Thyroid gland (tissue), 4 donors: ENCODE data around the gene CDH22. TPM values are rescaled to one million over a fixed set of nuclear protein-coding genes. Genes with fewer than 3 reads are reported as not detected.

ENCODE experiments used
- DNase-seq, 2 donors: peaks; one replicate each; pipeline ENCODE4 v3.0.0-alpha.2; 2019
- H3K27ac ChIP-seq, 3 donors: fragments of 200-600 bp; sonication (generic); 1 replicate in 2 of 3; 2 replicates in 1 of 3; pipeline ENCODE4 v1.5.1; 2016 to 2019; ENCODE audit warnings: mild to moderate bottlenecking in 1 of 3, moderate library complexity in 1 of 3
- H3K27me3 ChIP-seq: fragments of 200-600 bp; sonication (generic); one replicate; pipeline ENCODE4 v1.5.1; 2019
- H3K36me3 ChIP-seq, 2 donors: fragments of 200-600 bp; sonication (generic); one replicate each; pipeline ENCODE4 v1.5.1; 2016 to 2019
- H3K4me1 ChIP-seq, 2 donors: fragments of 200-600 bp; sonication (generic); one replicate each; pipeline ENCODE4 v1.5.1; 2017 to 2019
- H3K4me3 ChIP-seq, 3 donors: fragments of 200-600 bp; sonication (generic); replicated peaks in 1 of 3; 1 replicate in 2 of 3; 2 replicates in 1 of 3; pipeline ENCODE4 v1.5.1; 2016; ENCODE audit warnings: mild to moderate bottlenecking in 1 of 3
- H3K9me3 ChIP-seq: fragments of 200-600 bp; sonication (generic); one replicate; pipeline ENCODE4 v1.5.1; 2017
- CTCF ChIP-seq, 6 experiments: fragments of 200-600 bp in 3 of 6; fragments of 450-650 bp in 3 of 6; sonication (generic) in 3 of 6; IDR thresholded peaks; one replicate each; pipeline ENCODE4 v1.5.1; 2016 to 2019; ENCODE audit warnings: antibody characterized with exemption in 6 of 6, mild to moderate bottlenecking in 2 of 6, inconsistent platforms in 1 of 6, moderate library complexity in 1 of 6
- POLR2A ChIP-seq, 2 donors: fragments of 450-650 bp; IDR thresholded peaks; one replicate each; pipeline ENCODE4 v1.6.1; 2017; ENCODE audit warnings: antibody characterized with exemption in 2 of 2, mild to moderate bottlenecking in 2 of 2, moderate library complexity in 1 of 2
- WGBS, 2 donors: methylation state at CpG; one replicate each; pipeline ENCODE4 v1.1.5; 2017; 5-methylcytosine and 5-hydroxymethylcytosine counted together
- intact Hi-C: fragments of 100-400 bp; cut with DNase I; formaldehyde crosslinking; loops from one replicate; pipeline ENCODE4 v1.15.1; 2023
- total RNA-seq, 4 donors: library from RNA; depleted of rRNA; stranded (reverse); fragments of >200 nt; gene quantifications; one replicate each; pipeline ENCODE4 v1.2.3, GENCODE V29; 2016

Gene CDH22
- total RNA-seq, 4 donors from 2014 or later, result 0.38 to 3.0 (median 1.2) TPM

GRCh38 chr20:46233701-46234100, 74.6 kb downstream of the CDH22 start:
- Histone ChIP-seq H3K27ac (no peak overlapping the region), H3K4me3 (no peak overlapping the region), H3K4me1 (no peaks in the 10 kb centered on the region), H3K36me3 (no peaks in the 10 kb centered on the region), H3K9me3 (no peaks in the 10 kb centered on the region), H3K27me3 (no peaks in the 10 kb centered on the region)
- WGBS, 2 donors, result 56 to 70% methylated on average over 7 to 10 of the region's 10 CpGs
- intact Hi-C loops, result no loop called here
- no peak for DNase-seq
- no peak for TF ChIP-seq CTCF (IDR thresholded peaks at IDR 0.05)
- TF ChIP-seq POLR2A (IDR thresholded peaks at IDR 0.05), result no peak

DNA sequence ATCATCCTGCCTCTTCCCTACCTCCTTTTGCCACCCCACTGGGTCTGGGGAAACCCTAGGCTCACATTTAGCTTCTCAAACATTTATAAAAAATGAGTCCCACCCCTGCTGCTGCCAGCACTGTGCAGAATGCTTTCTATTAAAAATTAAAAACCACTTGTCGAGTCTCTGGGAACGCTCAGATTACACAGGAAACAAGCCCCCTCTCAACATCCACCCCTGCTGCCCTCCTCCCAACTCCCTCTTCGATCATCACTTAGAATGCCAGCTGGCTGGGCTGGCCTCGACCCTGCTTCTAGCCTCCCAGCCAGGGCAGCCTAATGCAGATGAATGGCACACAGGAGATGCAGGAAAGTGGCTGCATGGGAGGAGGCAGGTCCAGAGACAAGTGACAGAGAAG, 75.8 kb downstream of the CDH22 start:
- Histone ChIP-seq H3K4me1 (no peaks in the 10 kb centered on the region), H3K9me3 (no peaks in the 10 kb centered on the region), H3K36me3 (no peaks in the 10 kb centered on the region), H3K27ac (no peak overlapping the region), H3K27me3 (no peaks in the 10 kb centered on the region), H3K4me3 (no peak overlapping the region)
- TF ChIP-seq CTCF (IDR thresholded peaks at IDR 0.05) (no peak), POLR2A (IDR thresholded peaks at IDR 0.05) (no peak)
- intact Hi-C loops, result no loop called here
- no peak for DNase-seq
- WGBS, 2 donors, result 34% methylated on average over 4 of the region's 4 CpGs

GRCh38 chr20:46230801-46231282, 77.5 kb downstream of the CDH22 start:
- H3K27me3 ChIP-seq, result no peaks in the 10 kb centered on the region
- TF ChIP-seq POLR2A (IDR thresholded peaks at IDR 0.05) (no peak), CTCF (IDR thresholded peaks at IDR 0.05) (no peak)
- H3K4me3 ChIP-seq, result no peak overlapping the region
- peak in 1 of 2 donors; percentile 42 for DNase-seq
- H3K27ac ChIP-seq, result no peak overlapping the region
- WGBS, 2 donors, result 5 to 15% methylated on average over 4 of the region's 4 CpGs
- no peaks in the 10 kb centered on the region for H3K9me3 ChIP-seq
- intact Hi-C loops, result no loop called here
- no peaks in the 10 kb centered on the region for H3K4me1 ChIP-seq
- no peaks in the 10 kb centered on the region for H3K36me3 ChIP-seq

- no peak overlapping the region for H3K27ac ChIP-seq
- H3K4me1 ChIP-seq, result no peaks in the 10 kb centered on the region
- H3K4me3 ChIP-seq, result no peak overlapping the region
- no peaks in the 10 kb centered on the region for H3K36me3 ChIP-seq
- no peaks in the 10 kb centered on the region for H3K9me3 ChIP-seq
- H3K27me3 ChIP-seq, result no peaks in the 10 kb centered on the region
- intact Hi-C loops, result no loop called here
- TF ChIP-seq CTCF (IDR thresholded peaks at IDR 0.05) (no peak), POLR2A (IDR thresholded peaks at IDR 0.05) (no peak)
- WGBS, 2 donors, result 76 to 81% methylated on average over 5 of the region's 5 CpGs
- no peak for DNase-seq
Measured at GRCh38 chr20:46230106-46230491, 78.2 kb downstream of the CDH22 start.

- H3K4me1 ChIP-seq, result no peaks in the 10 kb centered on the region
- 47 to 57% methylated on average over 5 of the region's 5 CpGs for WGBS, 2 donors
- H3K4me3 ChIP-seq, result no peak overlapping the region
- H3K27me3 ChIP-seq, result no peaks in the 10 kb centered on the region
- DNase-seq, result no peak
- no peaks in the 10 kb centered on the region for H3K36me3 ChIP-seq
- no peak overlapping the region for H3K27ac ChIP-seq
- H3K9me3 ChIP-seq, result no peaks in the 10 kb centered on the region
- TF ChIP-seq POLR2A (IDR thresholded peaks at IDR 0.05) (no peak), CTCF (IDR thresholded peaks at IDR 0.05) (no peak)
- intact Hi-C loops, result no loop called here
Measured at GRCh38 chr20:46229478-46230105, 78.7 kb downstream of the CDH22 start.
